CD14-positive monocyte (primary cell): ENCODE data around the gene NACC1. TPM values are rescaled to one million over a fixed set of nuclear protein-coding genes. Genes with fewer than 3 reads are reported as not detected.

Experiments
- DNase-seq, 3 donors: peaks; one replicate each; pipeline ENCODE4 v3.0.0-alpha.2; 2011 to 2022
- H2AFZ ChIP-seq: 2 replicates; pipeline ENCODE4 v1.6.0; 2012; ENCODE audit warnings: mild to moderate bottlenecking, low read depth, low read length, inconsistent platforms; ENCODE audit not compliant: insufficient read depth, poor library complexity, severe bottlenecking
- H3K27ac ChIP-seq, 2 donors: 1 replicate in 1 of 2; 2 replicates in 1 of 2; pipeline ENCODE4 v1.5.1; 2012 to 2013; ENCODE audit warnings: low read length in 2 of 2, control low read depth in 1 of 2, inconsistent platforms in 1 of 2, low read depth in 1 of 2, mild to moderate bottlenecking in 1 of 2
- H3K27me3 ChIP-seq, 2 donors: one replicate each; pipeline versions ENCODE4 v1.6.0 to v1.6.1; 2011 to 2013; ENCODE audit warnings: low read length in 2 of 2; ENCODE audit not compliant: control insufficient read depth in 2 of 2, insufficient read depth in 2 of 2
- H3K36me3 ChIP-seq, 2 donors: replicated peaks in 1 of 2; 1 replicate in 1 of 2; 2 replicates in 1 of 2; pipeline versions ENCODE4 v1.5.1 to v1.6.1; 2012 to 2013; ENCODE audit warnings: low read length in 2 of 2, control low read depth in 1 of 2, inconsistent platforms in 1 of 2, mild to moderate bottlenecking in 1 of 2; ENCODE audit not compliant: insufficient read depth in 2 of 2, control insufficient read depth in 1 of 2
- H3K4me1 ChIP-seq, 2 donors: 1 replicate in 1 of 2; 2 replicates in 1 of 2; pipeline versions ENCODE4 v1.5.1 to v1.6.1; 2012 to 2013; ENCODE audit warnings: low read length in 2 of 2, control low read depth in 1 of 2, inconsistent platforms in 1 of 2, mild to moderate bottlenecking in 1 of 2, moderate library complexity in 1 of 2; ENCODE audit not compliant: insufficient read depth in 2 of 2, control insufficient read depth in 1 of 2
- H3K4me2 ChIP-seq: replicated peaks from 2 replicates; pipeline ENCODE3; 2012; ENCODE audit warnings: low read length, moderate library complexity, mild to moderate bottlenecking; ENCODE audit not compliant: poor library complexity, severe bottlenecking; ENCODE audit errors: extremely low read depth
- H3K4me3 ChIP-seq, 3 experiments: fragments of 200-600 bp in 1 of 3; sonication (generic) in 1 of 3; replicated peaks in 1 of 3; 1 replicate in 2 of 3; 2 replicates in 1 of 3; pipeline ENCODE4 v1.5.1; 2011 to 2013; ENCODE audit warnings: low read length in 3 of 3, mild to moderate bottlenecking in 3 of 3, control low read depth in 2 of 3, low read depth in 2 of 3, inconsistent platforms in 1 of 3, moderate library complexity in 1 of 3
- H3K79me2 ChIP-seq: 2 replicates; pipeline ENCODE4 v1.6.0; 2012; ENCODE audit warnings: mild to moderate bottlenecking, control low read depth, inconsistent platforms, low read length, moderate library complexity; ENCODE audit not compliant: insufficient read depth
- H3K9ac ChIP-seq: 2 replicates; pipeline ENCODE4 v1.6.0; 2017; ENCODE audit warnings: low read length, mild to moderate bottlenecking; ENCODE audit not compliant: insufficient read depth, poor library complexity, severe bottlenecking
- H3K9me3 ChIP-seq, 2 donors: replicated peaks in 1 of 2; 1 replicate in 1 of 2; 2 replicates in 1 of 2; pipeline versions ENCODE4 v1.5.1 to v1.6.1; 2012 to 2013; ENCODE audit warnings: low read length in 2 of 2, control low read depth in 1 of 2; ENCODE audit not compliant: control insufficient read depth in 1 of 2, insufficient read depth in 1 of 2
- H4K20me1 ChIP-seq: 2 replicates; pipeline ENCODE4 v1.6.0; 2012; ENCODE audit warnings: mild to moderate bottlenecking, low read length, control low read depth, moderate library complexity; ENCODE audit not compliant: insufficient read depth
- H3K27ac Mint-ChIP-seq, 7 donors: one replicate each; pipeline ENCODE4 v1.8.0; 2020; ENCODE audit warnings: mild to moderate bottlenecking in 7 of 7, mixed read lengths in 7 of 7, moderate library complexity in 6 of 7, inconsistent platforms in 2 of 7
- H3K27me3 Mint-ChIP-seq, 3 donors: one replicate each; pipeline ENCODE4 v1.8.0; 2021 to 2022; ENCODE audit warnings: low read depth in 3 of 3, mild to moderate bottlenecking in 3 of 3, mixed read lengths in 3 of 3, moderate library complexity in 3 of 3, inconsistent platforms in 1 of 3
- H3K36me3 Mint-ChIP-seq, 2 donors: one replicate each; pipeline ENCODE4 v1.8.0; 2020; ENCODE audit warnings: mixed read lengths in 2 of 2, inconsistent platforms in 1 of 2, mild to moderate bottlenecking in 1 of 2
- H3K4me1 Mint-ChIP-seq: one replicate; pipeline ENCODE4 v1.8.0; 2020; ENCODE audit warnings: mild to moderate bottlenecking, mixed read lengths
- H3K4me3 Mint-ChIP-seq, 2 donors: one replicate each; pipeline ENCODE4 v1.8.0; 2020; ENCODE audit warnings: mild to moderate bottlenecking in 2 of 2, mixed read lengths in 2 of 2, moderate library complexity in 1 of 2
- H3K9me3 Mint-ChIP-seq, 7 donors: one replicate each; pipeline ENCODE4 v1.8.0; 2020 to 2022; ENCODE audit warnings: mixed read lengths in 7 of 7, mild to moderate bottlenecking in 6 of 7, moderate library complexity in 6 of 7, inconsistent platforms in 2 of 7
- CTCF ChIP-seq: fragments of 200-600 bp; IDR thresholded peaks from one replicate; pipeline ENCODE4 v1.8.0; 2022; ENCODE audit warnings: antibody characterized with exemption, mild to moderate bottlenecking
- WGBS: methylation state at CpG from one replicate; pipeline ENCODE4 v1.1.5; 2013; ENCODE audit warnings: missing lambda C conversion rate; ENCODE audit not compliant: insufficient coverage; 5-methylcytosine and 5-hydroxymethylcytosine counted together
- intact Hi-C, 2 donors: fragments of 100-400 bp; cut with micrococcal nuclease; formaldehyde crosslinking; loops; one replicate each; pipeline versions ENCODE4 v1.15.0 to v1.15.1; 2023
- polyA plus RNA-seq, 3 donors: library from polyadenylated mRNA; depleted of rRNA in 1 of 3; unstranded in 2 of 3; stranded (reverse) in 1 of 3; fragments of 300-500 nt in 2 of 3; fragments of >200 nt in 1 of 3; fragmentation: Illumina TruSeq in 2 of 3; gene quantifications; 1 replicate in 2 of 3; 2 replicates in 1 of 3; pipeline ENCODE4 v1.2.3, GENCODE V29; 2012 to 2021

The NACC1 gene
- polyA plus RNA-seq, 3 donors = 1.1 to 20.1 (median 2.2) TPM

- Histone ChIP-seq H3K27ac (no peak overlapping the region), H3K4me2 (no peak overlapping the region), H4K20me1 (peaks cover 77% of the 10 kb centered on the region), H3K36me3 (peaks cover 5 to 30% of the 10 kb centered on the region in 2 donors), H3K79me2 (peaks cover 93% of the 10 kb centered on the region), H3K4me3 (no peak overlapping the region), H3K27me3 (no peaks in the 10 kb centered on the region), H2AFZ (no peak overlapping the region), H3K9me3 (no peaks in the 10 kb centered on the region), H3K4me1 (no peaks in the 10 kb centered on the region), H3K9ac (no peak overlapping the region)
- H3K27me3 Mint-ChIP-seq = no peaks in the 10 kb centered on the region
- peaks cover 11 to 36% of the 10 kb centered on the region in 2 donors for H3K36me3 Mint-ChIP-seq
- H3K27ac Mint-ChIP-seq = no peak overlapping the region
- no peak for TF ChIP-seq CTCF
- peaks cover 16% of the 10 kb centered on the region for H3K4me1 Mint-ChIP-seq
- DNase-seq = no peak
- H3K9me3 Mint-ChIP-seq = peaks cover 0 to 1% (median 0%) of the 10 kb centered on the region in 7 donors
- no CpG with 5 or more reads among the region's 9 CpGs for whole genome bisulfite sequencing
- no peak overlapping the region for H3K4me3 Mint-ChIP-seq
- intact Hi-C loops = no loop called here
Observed at GRCh38 chr19:13127051-13127450, 9.0 kb downstream of the NACC1 start.

GRCh38 chr19:13127811-13128575, 9.9 kb downstream of the NACC1 start:
- H3K4me2 ChIP-seq = no peak overlapping the region
- H3K4me3 ChIP-seq = no peak overlapping the region
- no peak for TF ChIP-seq CTCF
- no peak overlapping the region for H3K9ac ChIP-seq
- peaks cover 11 to 40% of the 10 kb centered on the region in 2 donors for H3K36me3 Mint-ChIP-seq
- peaks cover 77% of the 10 kb centered on the region for H4K20me1 ChIP-seq
- H3K36me3 ChIP-seq = peaks cover 5 to 31% of the 10 kb centered on the region in 2 donors
- no peak for DNase-seq
- H3K27me3 Mint-ChIP-seq = no peaks in the 10 kb centered on the region
- 90% methylated on average over 3 of the region's 6 CpGs for whole genome bisulfite sequencing
- no peaks in the 10 kb centered on the region for H3K27me3 ChIP-seq
- no peaks in the 10 kb centered on the region for H3K4me1 ChIP-seq
- H3K27ac ChIP-seq = no peak overlapping the region
- H3K27ac Mint-ChIP-seq = peak overlapping the region in 2 of 7 donors; percentile 2 to 60
- peaks cover 0 to 1% (median 0%) of the 10 kb centered on the region in 7 donors for H3K9me3 Mint-ChIP-seq
- H3K9me3 ChIP-seq = no peaks in the 10 kb centered on the region
- peaks cover 19% of the 10 kb centered on the region for H3K4me1 Mint-ChIP-seq
- H3K4me3 Mint-ChIP-seq = no peak overlapping the region
- no peak overlapping the region for H2AFZ ChIP-seq
- H3K79me2 ChIP-seq = peaks cover 93% of the 10 kb centered on the region
- intact Hi-C loops = no loop called here
